B cell (primary cell): ENCODE measurements around the gene MST1.

ENCODE experiments used
- EZH2 ChIP-seq: IDR thresholded peaks from 2 replicates; pipeline ENCODE4 v1.6.1; 2012; ENCODE audit warnings: borderline replicate concordance, low read depth, mild to moderate bottlenecking, moderate library complexity, low read length; ENCODE audit not compliant: insufficient read depth, poor library complexity, severe bottlenecking
- TF ChIP-seq, protein P1 (sequence below): fragments of 200-600 bp; IDR thresholded peaks from one replicate; pipeline ENCODE4 v1.8.0; 2022; ENCODE audit warnings: antibody characterized with exemption, mild to moderate bottlenecking

DNA sequence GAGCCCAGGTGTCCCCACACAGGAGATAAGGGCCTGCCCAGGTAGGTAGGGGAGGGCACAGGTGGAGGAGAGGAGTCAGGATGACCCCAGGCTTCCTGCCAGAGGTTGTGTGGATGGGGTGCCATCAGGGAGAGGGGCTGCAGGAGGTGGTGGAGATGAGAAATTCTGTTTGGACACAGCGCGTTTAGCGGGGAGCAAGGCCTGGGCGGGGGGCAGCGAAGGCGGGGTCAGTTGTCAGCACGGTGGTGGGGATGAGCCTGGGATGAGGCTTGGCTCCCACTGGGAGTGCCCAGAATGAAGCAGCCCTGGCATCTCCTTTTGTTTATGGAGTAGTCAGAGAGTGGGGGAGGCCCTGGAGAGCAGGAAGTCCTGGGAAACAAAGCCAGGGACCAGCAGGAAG, 14.7 kb upstream of the MST1 start:
- TF ChIP-seq, protein P1, sequence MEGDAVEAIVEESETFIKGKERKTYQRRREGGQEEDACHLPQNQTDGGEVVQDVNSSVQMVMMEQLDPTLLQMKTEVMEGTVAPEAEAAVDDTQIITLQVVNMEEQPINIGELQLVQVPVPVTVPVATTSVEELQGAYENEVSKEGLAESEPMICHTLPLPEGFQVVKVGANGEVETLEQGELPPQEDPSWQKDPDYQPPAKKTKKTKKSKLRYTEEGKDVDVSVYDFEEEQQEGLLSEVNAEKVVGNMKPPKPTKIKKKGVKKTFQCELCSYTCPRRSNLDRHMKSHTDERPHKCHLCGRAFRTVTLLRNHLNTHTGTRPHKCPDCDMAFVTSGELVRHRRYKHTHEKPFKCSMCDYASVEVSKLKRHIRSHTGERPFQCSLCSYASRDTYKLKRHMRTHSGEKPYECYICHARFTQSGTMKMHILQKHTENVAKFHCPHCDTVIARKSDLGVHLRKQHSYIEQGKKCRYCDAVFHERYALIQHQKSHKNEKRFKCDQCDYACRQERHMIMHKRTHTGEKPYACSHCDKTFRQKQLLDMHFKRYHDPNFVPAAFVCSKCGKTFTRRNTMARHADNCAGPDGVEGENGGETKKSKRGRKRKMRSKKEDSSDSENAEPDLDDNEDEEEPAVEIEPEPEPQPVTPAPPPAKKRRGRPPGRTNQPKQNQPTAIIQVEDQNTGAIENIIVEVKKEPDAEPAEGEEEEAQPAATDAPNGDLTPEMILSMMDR = no peak
- TF ChIP-seq EZH2 = no peak
